HepG2 (cell line): ENCODE measurements around the gene PNLDC1. TPM values are rescaled to one million over a fixed set of nuclear protein-coding genes. Genes with fewer than 3 reads are reported as not detected.

ENCODE experiments used
- CCDC6 ChIP-seq: sonication (generic); formaldehyde crosslinking; IDR thresholded peaks from 2 replicates; pipeline ENCODE4 v1.8.1; 2022; ENCODE audit warnings: mild to moderate bottlenecking, missing genetic modification reagents, moderate library complexity
- CREB3 ChIP-seq: sonication (generic); formaldehyde crosslinking; IDR thresholded peaks from 2 replicates; pipeline ENCODE4 v1.5.0; 2020; ENCODE audit warnings: missing genetic modification reagents
- CTCF ChIP-seq: sonication (generic); formaldehyde crosslinking; IDR thresholded peaks from 2 replicates; pipeline ENCODE4 v1.5.0; 2020; ENCODE audit warnings: mild to moderate bottlenecking, missing genetic modification reagents, moderate library complexity
- ETV5 ChIP-seq: IDR thresholded peaks from 2 replicates; pipeline ENCODE4 v1.6.1; 2018; ENCODE audit warnings: missing biosample characterization, missing genetic modification reagents, inconsistent platforms, borderline replicate concordance
- FOSL1 ChIP-seq: sonication (generic); formaldehyde crosslinking; IDR thresholded peaks from 2 replicates; pipeline ENCODE4 v1.9.0; 2021; ENCODE audit warnings: missing genetic modification reagents, borderline replicate concordance
- FOXJ3 ChIP-seq: sonication (generic); formaldehyde crosslinking; IDR thresholded peaks from 2 replicates; pipeline ENCODE4 v1.4.0; 2020; ENCODE audit warnings: missing genetic modification reagents, mild to moderate bottlenecking, borderline replicate concordance
- FOXK2 ChIP-seq: fragments of 450-650 bp; IDR thresholded peaks from 2 replicates; pipeline ENCODE4 v1.6.1; 2016
- GATAD2A ChIP-seq: IDR thresholded peaks from 2 replicates; pipeline ENCODE4 v1.6.1; 2016
- HNF1B ChIP-seq: sonication (generic); formaldehyde crosslinking; IDR thresholded peaks from 2 replicates; pipeline ENCODE4 v1.5.1; 2020; ENCODE audit warnings: mild to moderate bottlenecking, moderate library complexity, missing genetic modification reagents
- HNRNPL ChIP-seq: fragments of 200-400 bp; formaldehyde crosslinking; IDR thresholded peaks from 2 replicates; pipeline ENCODE4 v1.6.1; 2017; ENCODE audit warnings: mild to moderate bottlenecking, low read depth, low read length
- HOXA3 ChIP-seq: sonication (generic); formaldehyde crosslinking; IDR thresholded peaks from 2 replicates; pipeline ENCODE4 v1.5.0; 2020; ENCODE audit warnings: missing genetic modification reagents
- KDM6A ChIP-seq: IDR thresholded peaks from 2 replicates; pipeline ENCODE4 v1.6.1; 2016; ENCODE audit warnings: low read depth
- LCORL ChIP-seq, 2 experiments: fragments of 450-650 bp in 1 of 2; sonication (generic) in 1 of 2; formaldehyde crosslinking in 1 of 2; IDR thresholded peaks; 2 replicates each; pipeline versions ENCODE4 v1.5.0 to v1.6.1; 2017 to 2020; ENCODE audit warnings: antibody characterized with exemption in 1 of 2, missing genetic modification reagents in 1 of 2
- MBD4 ChIP-seq: IDR thresholded peaks from 2 replicates; pipeline ENCODE4 v1.6.1; 2012; ENCODE audit warnings: low read length, inconsistent platforms, borderline replicate concordance
- NR1H2 ChIP-seq: sonication (generic); formaldehyde crosslinking; IDR thresholded peaks from 2 replicates; pipeline ENCODE4 v1.8.1; 2022; ENCODE audit warnings: low read depth, missing genetic modification reagents, borderline replicate concordance
- PITX1 ChIP-seq: sonication (generic); formaldehyde crosslinking; IDR thresholded peaks from 2 replicates; pipeline ENCODE4 v1.5.1; 2020; ENCODE audit warnings: mild to moderate bottlenecking, missing genetic modification reagents
- POLR2G ChIP-seq: fragments of 200-400 bp; formaldehyde crosslinking; IDR thresholded peaks from 2 replicates; pipeline ENCODE4 v1.6.1; 2018; ENCODE audit warnings: mild to moderate bottlenecking, low read depth, low read length, moderate library complexity
- ZFP90 ChIP-seq: sonication (generic); formaldehyde crosslinking; IDR thresholded peaks from 2 replicates; pipeline ENCODE4 v1.8.0; 2022; ENCODE audit warnings: missing genetic modification reagents, mild to moderate bottlenecking, inconsistent platforms, borderline replicate concordance
- ZNF296 ChIP-seq: sonication (generic); formaldehyde crosslinking; conservative IDR thresholded peaks from 2 replicates; pipeline ENCODE4 v1.5.0; 2020; ENCODE audit warnings: mild to moderate bottlenecking, missing genetic modification reagents
- ZNF414 ChIP-seq: sonication (generic); formaldehyde crosslinking; IDR thresholded peaks from 2 replicates; pipeline ENCODE4 v1.5.0; 2020; ENCODE audit warnings: missing genetic modification reagents
- ZNF430 ChIP-seq: sonication (generic); formaldehyde crosslinking; IDR thresholded peaks from 2 replicates; pipeline ENCODE4 v1.9.0; 2021; ENCODE audit warnings: mild to moderate bottlenecking, missing genetic modification reagents
- ZNF431 ChIP-seq: sonication (generic); formaldehyde crosslinking; IDR thresholded peaks from 2 replicates; pipeline ENCODE4 v1.9.0; 2022; ENCODE audit warnings: missing genetic modification reagents, low read depth, mild to moderate bottlenecking, borderline replicate concordance
- ZNF501 ChIP-seq: sonication (generic); formaldehyde crosslinking; IDR thresholded peaks from 2 replicates; pipeline ENCODE4 v1.5.1; 2020; ENCODE audit warnings: mild to moderate bottlenecking, moderate library complexity, missing genetic modification reagents
- ZNF678 ChIP-seq: sonication (generic); formaldehyde crosslinking; IDR thresholded peaks from 2 replicates; pipeline ENCODE4 v1.4.0; 2020; ENCODE audit warnings: mild to moderate bottlenecking, missing genetic modification reagents
- polyA plus RNA-seq, 8 experiments: library from polyadenylated mRNA; depleted of rRNA in 3 of 8; stranded (reverse) in 7 of 8; unstranded in 1 of 8; fragments of >200 nt; fragmentation: Illumina TruSeq in 4 of 8; extraction: Trizol in 4 of 8; gene quantifications; 2 replicates each; pipeline versions ENCODE4 v1.2.1 to v1.2.3, GENCODE V29; 2011 to 2016; ENCODE audit warnings: low read depth in 4 of 8, missing spikeins in 1 of 8, mixed read lengths in 1 of 8; ENCODE audit not compliant: insufficient read depth in 1 of 8
- total RNA-seq, 5 experiments: library from RNA; depleted of rRNA; stranded (reverse); fragments of >200 nt; fragmentation: Illumina TruSeq; extraction: Trizol; gene quantifications; 2 replicates each; pipeline ENCODE4 v1.2.3, GENCODE V29; 2016; ENCODE audit warnings: low read depth in 1 of 5

PNLDC1 gene
- total and polyA plus RNA-seq, 2 of the 13 experiments (the other 11 are each of a cell fraction or from before 2014, with no cell fraction given) = not detected

- TF ChIP-seq FOSL1 (CRISPR knock-in tag) = no peak
- TF ChIP-seq CREB3 (CRISPR knock-in tag) = peak; percentile 54; the same call in 1 of the 2 replicates
- TF ChIP-seq ZNF501 (CRISPR knock-in tag) = peak; percentile 42; the same call in 1 of the 2 replicates
- 0 out of 2 replicates have a peak, but pooled peaks have one; percentile 23 for TF ChIP-seq GATAD2A (CRISPR knock-in tag)
- 0 out of 2 replicates have a peak, but pooled peaks have one; percentile 43 for TF ChIP-seq HOXA3
- peak; percentile 32; the same call in 1 of the 2 replicates for TF ChIP-seq ZNF430 (CRISPR knock-in tag)
- peak; percentile 32; the same call in 1 of the 2 replicates for TF ChIP-seq POLR2G
- TF ChIP-seq ZNF296 (CRISPR knock-in tag) = 0 out of 2 replicates have a peak, but pooled peaks have one; percentile 25
- peak; percentile 59 for TF ChIP-seq PITX1 (CRISPR knock-in tag)
- no peak for TF ChIP-seq ZNF678 (CRISPR knock-in tag)
- TF ChIP-seq CTCF = peak; percentile 50
- no peak for TF ChIP-seq FOXJ3 (CRISPR knock-in tag)
- 0 out of 2 replicates have a peak, but pooled peaks have one; percentile 54 for TF ChIP-seq ZFP90
- TF ChIP-seq NR1H2 (CRISPR knock-in tag) = no peak
- TF ChIP-seq FOXK2 = no peak
- TF ChIP-seq LCORL (IDR thresholded peaks at IDR 0.05) = no peak
- peak; percentile 38; the same call in 1 of the 2 replicates for TF ChIP-seq LCORL (CRISPR knock-in tag; IDR thresholded peaks at IDR 0.05)
- 0 out of 2 replicates have a peak, but pooled peaks have one; percentile 35 for TF ChIP-seq ZNF431
- TF ChIP-seq ETV5 = 0 out of 2 replicates have a peak, but pooled peaks have one; percentile 5
- TF ChIP-seq KDM6A (CRISPR knock-in tag) = 0 out of 2 replicates have a peak, but pooled peaks have one; percentile 41
- TF ChIP-seq CCDC6 (CRISPR knock-in tag) = 0 out of 2 replicates have a peak, but pooled peaks have one; percentile 35
- no peak for TF ChIP-seq HNRNPL
- peak; percentile 27; the same call in 1 of the 2 replicates for TF ChIP-seq MBD4
- peak; percentile 67; the same call in 1 of the 2 replicates for TF ChIP-seq HNF1B (CRISPR knock-in tag)
- no peak for TF ChIP-seq ZNF414 (CRISPR knock-in tag)
Observed at GRCh38 chr6:159758031-159759001, 41.8 kb upstream of the PNLDC1 start (continued).
